GM12891 (cell line): ENCODE measurements around the gene DLGAP1.

Source experiments
- POLR2A ChIP-seq: IDR thresholded peaks from 2 replicates; pipeline ENCODE4 v1.6.1; 2011; ENCODE audit warnings: low read depth, low read length, control low read depth
- POLR2AphosphoS5 ChIP-seq: IDR thresholded peaks from 2 replicates; pipeline ENCODE4 v1.6.1; 2011; ENCODE audit warnings: low read depth, low read length, control low read depth
- SPI1 ChIP-seq: IDR thresholded peaks from 2 replicates; pipeline ENCODE4 v1.6.1; 2011; ENCODE audit warnings: low read depth, low read length, control low read depth

- TF ChIP-seq POLR2A, result no peak
- TF ChIP-seq SPI1, result no peak
- no peak for TF ChIP-seq POLR2AphosphoS5
Measured at GRCh38 chr18:4069183-4069582, 385.9 kb downstream of the DLGAP1 start.
